OCI-LY1 (cell line): ENCODE data around the gene B3GAT2.

Source experiments
- CTCF ChIP-seq: fragments of 200-600 bp; sonication (generic), shearing (Covaris generic); IDR thresholded peaks from 2 replicates; pipeline ENCODE4 v1.5.1; 2017; ENCODE audit warnings: mild to moderate bottlenecking, antibody characterized with exemption, low read length, moderate library complexity, mixed read lengths
- EZH2 ChIP-seq: fragments of 200-600 bp; sonication (generic), shearing (Covaris generic); IDR thresholded peaks from 2 replicates; pipeline ENCODE4 v1.8.0; 2017; ENCODE audit warnings: borderline replicate concordance, mixed run types, mild to moderate bottlenecking, antibody characterized with exemption, low read length, moderate library complexity, mixed read lengths

GRCh38 chr6:70956451-70957283 is at the start of gene B3GAT2:
- no peak for TF ChIP-seq EZH2
- no peak for TF ChIP-seq CTCF
